ENCODE results near the gene DACT1.
A peak's percentile ranks its signal among the peaks of the same experiment; 100 is the strongest.

DACT1 gene

GRCh38 chr14:58598804-58599525, 38.8 kb upstream of the DACT1 start:
- no peak for DNase-seq
- no peak overlapping the region for H3K27ac ChIP-seq
- TF ChIP-seq CTCF (IDR thresholded peaks at IDR 0.05; ENCODE audit: low read depth, low read length, missing control alignments), result no peak
- H3K4me3 ChIP-seq (ENCODE audit: low read depth, low read length), result no peak overlapping the region
- in situ Hi-C loops (cut with HindIII; ENCODE audit: low pct_ligation_motif_present, low sequenced_read_pairs), result no loop called here
- no peaks in the 10 kb centered on the region for H3K27me3 ChIP-seq (replicated peaks)
- H3K36me3 ChIP-seq (replicated peaks), result no peaks in the 10 kb centered on the region

GRCh38 chr14:58599707-58600106, 38.1 kb upstream of the DACT1 start:
- Histone ChIP-seq H3K36me3 (replicated peaks) (no peaks in the 10 kb centered on the region), H3K27me3 (replicated peaks) (no peaks in the 10 kb centered on the region), H3K27ac (no peak overlapping the region), H3K4me3 (ENCODE audit: low read depth, low read length) (no peak overlapping the region)
- in situ Hi-C loops (cut with HindIII; ENCODE audit: low pct_ligation_motif_present, low sequenced_read_pairs), result no loop called here
- no peak for TF ChIP-seq CTCF (IDR thresholded peaks at IDR 0.05; ENCODE audit: low read depth, low read length, missing control alignments)
- DNase-seq, result no peak

- no peaks in the 10 kb centered on the region for H3K36me3 ChIP-seq (replicated peaks)
- no peak for DNase-seq
- in situ Hi-C loops (cut with HindIII; ENCODE audit: low pct_ligation_motif_present, low sequenced_read_pairs), result no loop called here
These were observed 32.3 kb upstream of the DACT1 start for GRCh38 chr14:58605465-58605864.

GRCh38 chr14:58607131-58607951, 30.4 kb upstream of the DACT1 start:
- no peak for DNase-seq
- no peak overlapping the region for H3K4me3 ChIP-seq (ENCODE audit: low read depth, low read length)
- H3K27me3 ChIP-seq (replicated peaks), result no peaks in the 10 kb centered on the region
- no peak for TF ChIP-seq CTCF (IDR thresholded peaks at IDR 0.05; ENCODE audit: low read depth, low read length, missing control alignments)
- no peaks in the 10 kb centered on the region for H3K36me3 ChIP-seq (replicated peaks)
- in situ Hi-C loops (cut with HindIII; ENCODE audit: low pct_ligation_motif_present, low sequenced_read_pairs), result no loop called here
- no peak overlapping the region for H3K27ac ChIP-seq

More at GRCh38 chr14:58605465-58605864, 32.3 kb upstream of the DACT1 start:
- no peak overlapping the region for H3K4me3 ChIP-seq (ENCODE audit: low read depth, low read length)
- no peak for TF ChIP-seq CTCF (IDR thresholded peaks at IDR 0.05; ENCODE audit: low read depth, low read length, missing control alignments)
- no peaks in the 10 kb centered on the region for H3K27me3 ChIP-seq (replicated peaks)
- no peak overlapping the region for H3K27ac ChIP-seq

- DNase-seq, result peak; percentile 8
- TF ChIP-seq CTCF (IDR thresholded peaks at IDR 0.05; ENCODE audit: low read depth, low read length, missing control alignments), result no peak
- no peaks in the 10 kb centered on the region for H3K27me3 ChIP-seq (replicated peaks)
- no peak overlapping the region for H3K4me3 ChIP-seq (ENCODE audit: low read depth, low read length)
- H3K27ac ChIP-seq, result no peak overlapping the region
- in situ Hi-C loops (cut with HindIII; ENCODE audit: low pct_ligation_motif_present, low sequenced_read_pairs), result no loop called here
- no peaks in the 10 kb centered on the region for H3K36me3 ChIP-seq (replicated peaks)
These were observed 29.8 kb upstream of the DACT1 start for GRCh38 chr14:58607952-58608317.
